OCI-LY7 (cell line): ENCODE results near the gene NTHL1.

Source experiments
- EZH2phosphoT487 ChIP-seq: fragments of 200-600 bp; sonication (generic); IDR thresholded peaks from 2 replicates; pipeline ENCODE4 v1.6.1; 2018; ENCODE audit warnings: low read depth, borderline replicate concordance, mild to moderate bottlenecking, mixed run types, antibody characterized with exemption, low read length, moderate library complexity, mixed read lengths
- TF ChIP-seq, protein P1 (sequence below): fragments of 200-600 bp; sonication (generic); conservative IDR thresholded peaks from 2 replicates; pipeline ENCODE4 v1.5.1; 2014; ENCODE audit warnings: mild to moderate bottlenecking, antibody characterized with exemption, low read length, moderate library complexity, mixed read lengths

- TF ChIP-seq, protein P1, sequence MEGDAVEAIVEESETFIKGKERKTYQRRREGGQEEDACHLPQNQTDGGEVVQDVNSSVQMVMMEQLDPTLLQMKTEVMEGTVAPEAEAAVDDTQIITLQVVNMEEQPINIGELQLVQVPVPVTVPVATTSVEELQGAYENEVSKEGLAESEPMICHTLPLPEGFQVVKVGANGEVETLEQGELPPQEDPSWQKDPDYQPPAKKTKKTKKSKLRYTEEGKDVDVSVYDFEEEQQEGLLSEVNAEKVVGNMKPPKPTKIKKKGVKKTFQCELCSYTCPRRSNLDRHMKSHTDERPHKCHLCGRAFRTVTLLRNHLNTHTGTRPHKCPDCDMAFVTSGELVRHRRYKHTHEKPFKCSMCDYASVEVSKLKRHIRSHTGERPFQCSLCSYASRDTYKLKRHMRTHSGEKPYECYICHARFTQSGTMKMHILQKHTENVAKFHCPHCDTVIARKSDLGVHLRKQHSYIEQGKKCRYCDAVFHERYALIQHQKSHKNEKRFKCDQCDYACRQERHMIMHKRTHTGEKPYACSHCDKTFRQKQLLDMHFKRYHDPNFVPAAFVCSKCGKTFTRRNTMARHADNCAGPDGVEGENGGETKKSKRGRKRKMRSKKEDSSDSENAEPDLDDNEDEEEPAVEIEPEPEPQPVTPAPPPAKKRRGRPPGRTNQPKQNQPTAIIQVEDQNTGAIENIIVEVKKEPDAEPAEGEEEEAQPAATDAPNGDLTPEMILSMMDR = no peak
- TF ChIP-seq EZH2phosphoT487 = no peak
Measured at GRCh38 chr16:2071454-2072202, 24.0 kb upstream of the NTHL1 start.
